HG02759 (cell line): ENCODE measurements around the gene CDX2.
"Not testable (repeated sequence)": the region's sequence is repeated elsewhere in the genome, so short reads cannot be mapped to it uniquely, and the experiment has no call there.

ENCODE experiments used
- ATAC-seq: cut with Tn5 transposase; IDR thresholded peaks from one replicate; pipeline ENCODE4 v1.9.1; 2021; ENCODE audit warnings: mild to moderate bottlenecking, moderate library complexity; ENCODE audit not compliant: unreplicated experiment

The CDX2 gene

GRCh38 chr13:27969082-27969865 lies at the start of gene CDX2:
TSS of gene CDX2 (minus strand) at chr13:27969315. CDS start at chr13:27969006, 309 bp downstream.
- no peak for ATAC-seq

- no peak for ATAC-seq
Observed at GRCh38 chr13:28014301-28014700, 45.2 kb upstream of the CDX2 start.

GRCh38 chr13:28013482-28013881 lies 44.4 kb upstream of the CDX2 start:
- ATAC-seq, result no peak

GRCh38 chr13:28012896-28013295 lies 43.8 kb upstream of the CDX2 start:
- peak; percentile 91 for ATAC-seq

- no peak for ATAC-seq
Observed at GRCh38 chr13:28012383-28012782, 43.3 kb upstream of the CDX2 start.

GRCh38 chr13:28010046-28010445 lies 40.9 kb upstream of the CDX2 start:
- no peak for ATAC-seq

- ATAC-seq, result not testable (repeated sequence)
Observed at GRCh38 chr13:28005016-28005415, 35.9 kb upstream of the CDX2 start.

- ATAC-seq, result no peak
Observed at GRCh38 chr13:28002886-28003698, 34.0 kb upstream of the CDX2 start.

GRCh38 chr13:28001837-28002473 lies 32.8 kb upstream of the CDX2 start:
- no peak for ATAC-seq

- no peak for ATAC-seq
Observed at GRCh38 chr13:28001049-28001448, 31.9 kb upstream of the CDX2 start.

GRCh38 chr13:28000567-28000966 lies 31.5 kb upstream of the CDX2 start:
- ATAC-seq, result no peak

GRCh38 chr13:27997904-27998522 lies 28.9 kb upstream of the CDX2 start:
- peak; percentile 50 for ATAC-seq

GRCh38 chr13:27991881-27992280 lies 22.8 kb upstream of the CDX2 start:
- no peak for ATAC-seq

- ATAC-seq, result no peak
Observed at GRCh38 chr13:27988520-27988919, 19.4 kb upstream of the CDX2 start, which contains the start of gene URAD. TSS of gene URAD (minus strand) at chr13:27988693. CDS start at chr13:27988637, 56 bp downstream.

- no peak for ATAC-seq
Observed at GRCh38 chr13:27985600-27985999, 16.5 kb upstream of the CDX2 start.

GRCh38 chr13:27982361-27982760 lies 13.2 kb upstream of the CDX2 start:
- ATAC-seq, result no peak

- ATAC-seq, result no peak
Observed at GRCh38 chr13:27981006-27981708, 12.0 kb upstream of the CDX2 start.

- no peak for ATAC-seq
Observed at GRCh38 chr13:27980280-27980998, 11.3 kb upstream of the CDX2 start.

- no peak for ATAC-seq
Observed at GRCh38 chr13:27979765-27980279, 10.7 kb upstream of the CDX2 start.
